22Rv1 (cell line): ENCODE results near the gene SLC22A7.
A peak's percentile ranks its signal among the peaks of the same experiment; 100 is the strongest.

Experiments used
- H3K27ac ChIP-seq: fragments of 450-650 bp; 2 replicates; pipeline ENCODE4 v1.5.1; 2017
- ZFX ChIP-seq: fragments of 450-650 bp; IDR thresholded peaks from 2 replicates; pipeline ENCODE4 v1.6.1; 2017; ENCODE audit warnings: antibody characterized with exemption, borderline replicate concordance
- TF ChIP-seq, protein P1 (sequence below): fragments of 450-650 bp; IDR thresholded peaks from 2 replicates; pipeline ENCODE4 v1.5.1; 2017; ENCODE audit warnings: mild to moderate bottlenecking

SLC22A7 gene

DNA sequence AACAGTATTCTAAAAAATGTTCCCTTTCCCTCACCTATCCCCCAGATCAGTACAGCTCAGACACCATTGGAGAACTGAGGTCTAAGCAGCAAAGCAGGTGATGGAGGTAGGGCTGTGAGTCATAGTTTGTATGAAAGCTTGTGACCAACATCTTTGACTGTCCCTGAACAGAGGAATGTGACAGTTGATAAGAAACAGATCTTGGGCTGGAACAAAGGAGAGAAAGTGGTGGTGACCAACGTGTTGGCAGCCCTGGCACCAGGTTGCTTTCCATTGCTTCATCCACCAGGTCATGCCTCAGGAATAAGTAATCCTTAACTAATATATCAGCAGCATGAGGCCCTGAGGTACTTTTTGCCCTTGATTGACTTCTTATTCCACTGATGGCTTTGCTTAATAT lies 30.5 kb downstream of the SLC22A7 start:
- TF ChIP-seq, protein P1, sequence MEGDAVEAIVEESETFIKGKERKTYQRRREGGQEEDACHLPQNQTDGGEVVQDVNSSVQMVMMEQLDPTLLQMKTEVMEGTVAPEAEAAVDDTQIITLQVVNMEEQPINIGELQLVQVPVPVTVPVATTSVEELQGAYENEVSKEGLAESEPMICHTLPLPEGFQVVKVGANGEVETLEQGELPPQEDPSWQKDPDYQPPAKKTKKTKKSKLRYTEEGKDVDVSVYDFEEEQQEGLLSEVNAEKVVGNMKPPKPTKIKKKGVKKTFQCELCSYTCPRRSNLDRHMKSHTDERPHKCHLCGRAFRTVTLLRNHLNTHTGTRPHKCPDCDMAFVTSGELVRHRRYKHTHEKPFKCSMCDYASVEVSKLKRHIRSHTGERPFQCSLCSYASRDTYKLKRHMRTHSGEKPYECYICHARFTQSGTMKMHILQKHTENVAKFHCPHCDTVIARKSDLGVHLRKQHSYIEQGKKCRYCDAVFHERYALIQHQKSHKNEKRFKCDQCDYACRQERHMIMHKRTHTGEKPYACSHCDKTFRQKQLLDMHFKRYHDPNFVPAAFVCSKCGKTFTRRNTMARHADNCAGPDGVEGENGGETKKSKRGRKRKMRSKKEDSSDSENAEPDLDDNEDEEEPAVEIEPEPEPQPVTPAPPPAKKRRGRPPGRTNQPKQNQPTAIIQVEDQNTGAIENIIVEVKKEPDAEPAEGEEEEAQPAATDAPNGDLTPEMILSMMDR = no peak
- no peak for TF ChIP-seq ZFX
- no peak overlapping the region for H3K27ac ChIP-seq

DNA sequence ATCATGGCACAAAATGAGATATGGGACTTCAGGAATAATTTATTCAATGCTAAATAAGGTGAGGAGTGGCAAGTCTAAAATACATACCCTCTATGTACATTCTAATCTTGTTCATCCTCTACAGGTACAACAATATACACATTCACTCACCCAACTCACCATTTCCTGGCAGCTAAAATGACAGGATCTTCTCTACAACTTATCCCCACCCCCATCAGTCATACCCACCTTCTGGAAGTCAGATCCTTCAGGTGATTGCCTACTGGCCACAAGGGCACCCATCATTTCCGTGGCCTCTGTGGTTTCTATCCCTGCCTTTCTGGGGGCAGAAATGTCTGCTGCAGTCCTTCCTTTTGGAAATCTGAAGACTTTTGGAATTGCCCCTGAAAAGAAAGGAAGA lies 33.4 kb downstream of the SLC22A7 start:
- no peak overlapping the region for H3K27ac ChIP-seq
- TF ChIP-seq, protein P1 = no peak
- no peak for TF ChIP-seq ZFX

DNA sequence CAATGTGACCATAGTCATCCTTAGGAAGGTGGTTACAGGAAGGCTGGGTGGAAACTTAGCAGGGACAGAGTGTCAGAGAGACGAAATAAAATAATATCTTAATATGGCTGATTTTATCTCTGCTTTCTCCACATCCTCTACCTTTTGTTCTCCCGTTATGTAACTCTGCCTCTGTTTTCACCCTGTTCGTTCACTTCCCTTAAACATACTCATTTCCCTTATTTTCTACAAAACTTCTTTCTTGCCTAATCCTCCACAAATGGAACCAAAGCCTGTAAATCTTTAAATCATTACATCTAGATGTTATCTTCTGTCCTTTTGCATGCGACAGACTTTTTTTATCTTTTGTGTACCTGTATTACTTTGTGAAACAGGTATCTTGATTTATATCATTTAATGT lies 33.8 kb downstream of the SLC22A7 start:
- H3K27ac ChIP-seq = no peak overlapping the region
- TF ChIP-seq, protein P1 = no peak
- TF ChIP-seq ZFX = no peak

DNA sequence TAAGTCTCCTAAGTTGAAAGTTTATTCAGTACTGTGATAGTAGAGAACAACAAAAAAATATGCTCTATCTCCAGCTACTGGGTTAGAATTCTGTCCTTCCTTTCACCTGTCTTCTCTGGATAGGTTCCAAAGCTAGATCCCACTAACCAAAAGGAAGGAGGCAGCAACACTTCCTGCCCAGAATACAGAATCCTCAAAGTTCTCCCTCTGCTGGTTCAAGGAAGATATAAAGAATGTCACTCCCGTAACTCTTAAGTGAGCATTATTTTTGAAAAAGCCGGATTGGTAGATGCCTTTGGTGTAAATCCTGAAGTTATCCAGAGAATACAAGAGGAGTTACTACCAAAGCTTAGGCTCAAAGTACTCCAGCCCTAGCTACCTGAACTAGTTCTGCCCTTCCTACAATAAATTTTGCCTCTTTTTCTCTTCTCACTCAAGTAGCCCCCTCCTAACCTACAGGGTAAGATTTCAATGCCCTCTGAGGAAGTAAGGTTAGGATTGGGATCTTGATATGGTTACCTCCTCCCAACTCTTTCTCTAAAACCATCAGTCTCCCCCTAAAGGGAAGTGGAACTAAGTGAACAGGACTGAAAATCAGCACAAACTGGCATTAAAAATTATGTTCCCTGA lies 36.5 kb downstream of the SLC22A7 start:
- TF ChIP-seq, protein P1 = peak; percentile 73
- TF ChIP-seq ZFX = no peak
- H3K27ac ChIP-seq = no peak overlapping the region

- TF ChIP-seq, protein P1 = no peak
- no peak for TF ChIP-seq ZFX
- H3K27ac ChIP-seq = no peak overlapping the region
Observed at GRCh38 chr6:43335469-43335868, 37.4 kb downstream of the SLC22A7 start.

- TF ChIP-seq, protein P1 = no peak
- no peak for TF ChIP-seq ZFX
Observed at GRCh38 chr6:43336382-43336781, 38.3 kb downstream of the SLC22A7 start.

GRCh38 chr6:43338243-43338642 lies 40.2 kb downstream of the SLC22A7 start:
- TF ChIP-seq, protein P1 = no peak
- no peak for TF ChIP-seq ZFX
- H3K27ac ChIP-seq = no peak overlapping the region

More at GRCh38 chr6:43336382-43336781, 38.3 kb downstream of the SLC22A7 start:
- no peak overlapping the region for H3K27ac ChIP-seq
